AG09319 (cell line): ENCODE data around the gene N4BP2L2.

Experiments used
- DNase-seq: peaks from one replicate; pipeline ENCODE4 v3.0.0-alpha.2; 2010; ENCODE audit warnings: low read depth; ENCODE audit errors: extremely low read depth
- CTCF ChIP-seq: IDR thresholded peaks from 2 replicates; pipeline ENCODE4 v1.5.1; 2011; ENCODE audit warnings: low read depth, mild to moderate bottlenecking, inconsistent platforms, low read length, moderate library complexity

Gene N4BP2L2

GRCh38 chr13:32545083-32545482 is 6.5 kb upstream of the N4BP2L2 start:
- no peak for TF ChIP-seq CTCF

GRCh38 chr13:32542221-32542620 is 3.6 kb upstream of the N4BP2L2 start:
- no peak for TF ChIP-seq CTCF
- no peak for DNase-seq

More at GRCh38 chr13:32545083-32545482, 6.5 kb upstream of the N4BP2L2 start:
- no peak for DNase-seq

GRCh38 chr13:32538143-32538620 is 413 bp downstream of the N4BP2L2 start:
- peak; percentile 3 for DNase-seq
- no peak for TF ChIP-seq CTCF

DNA sequence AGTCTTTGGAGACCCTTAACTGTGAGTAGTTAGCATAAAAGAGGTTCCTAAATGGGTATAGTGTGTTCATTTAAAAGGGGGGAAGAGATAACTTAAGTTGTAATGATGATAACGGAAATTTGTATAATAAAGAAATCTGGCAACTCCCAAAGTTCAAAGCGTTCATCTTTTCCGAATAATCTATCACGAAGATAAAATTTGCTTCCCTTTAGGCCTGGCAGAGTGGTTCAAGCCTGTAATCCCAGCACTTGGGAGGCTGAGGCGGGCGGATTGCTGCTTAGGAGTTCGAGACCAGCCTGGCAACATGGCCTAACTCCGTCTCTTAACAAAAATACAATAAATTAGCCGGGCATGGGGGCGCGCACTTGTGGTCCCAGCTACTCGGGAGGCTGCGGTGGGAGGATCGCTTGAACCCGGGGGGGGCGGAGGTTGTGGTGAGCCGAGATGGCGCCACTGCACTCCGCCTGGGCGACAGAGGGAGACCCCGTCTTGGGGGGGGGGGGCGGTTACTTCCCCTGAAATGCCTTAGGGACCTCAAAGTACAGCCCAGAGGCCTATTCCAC is 934 bp downstream of the N4BP2L2 start:
- no peak for DNase-seq
- TF ChIP-seq CTCF: no peak

DNA sequence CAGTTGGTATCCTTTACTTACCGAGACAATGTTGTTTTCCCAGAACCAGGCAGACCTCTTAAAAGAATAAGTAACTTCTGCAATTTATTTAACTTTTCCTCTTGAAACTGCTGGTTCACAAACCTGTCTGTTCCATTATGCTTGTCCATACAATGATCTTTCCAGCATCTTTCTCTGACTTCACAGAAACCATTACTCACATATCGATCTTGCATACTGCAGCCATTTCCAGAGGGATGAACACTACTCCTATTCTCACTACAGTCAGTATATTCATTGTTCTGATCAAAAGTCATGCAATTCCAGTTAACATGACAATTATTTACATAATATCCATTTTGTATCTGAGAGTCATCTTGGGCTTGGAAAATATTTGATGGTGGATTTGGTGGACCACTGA is 2.8 kb downstream of the N4BP2L2 start:
- DNase-seq: no peak
- TF ChIP-seq CTCF: no peak

- DNase-seq: no peak
- no peak for TF ChIP-seq CTCF
Measured at GRCh38 chr13:32535115-32535514, 3.5 kb downstream of the N4BP2L2 start.

DNA sequence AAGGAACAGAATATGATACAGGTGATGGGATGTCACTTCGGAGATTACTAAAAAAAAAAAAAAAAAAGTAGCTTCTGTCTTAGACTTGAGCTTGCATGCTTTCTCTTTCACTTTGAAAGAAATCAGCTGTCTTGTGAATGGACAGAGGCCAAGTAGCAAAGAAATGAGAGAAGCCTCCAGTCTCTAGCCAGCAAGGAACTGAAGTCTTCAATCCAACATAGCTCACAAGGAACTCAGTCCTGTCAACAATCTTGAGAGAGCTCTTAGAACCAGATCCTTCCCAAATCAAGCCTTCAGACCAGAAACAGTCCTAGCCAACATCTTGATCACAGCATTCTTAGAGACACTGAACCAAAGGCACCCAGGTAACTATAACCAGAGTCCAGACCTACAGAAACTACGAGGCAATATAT is 7.7 kb downstream of the N4BP2L2 start:
- no peak for TF ChIP-seq CTCF
- peak; percentile 41 for DNase-seq
